ENCODE results near the gene TBC1D14. TPM values are rescaled to one million over a fixed set of nuclear protein-coding genes. Genes with fewer than 3 reads are reported as not detected.

Gene TBC1D14
- total and polyA plus RNA-seq, 10 of the 15 experiments (the other 5 are each of a cell fraction or from before 2014, with no cell fraction given) = 0.87 to 39.3 (median 30.1) TPM

DNA sequence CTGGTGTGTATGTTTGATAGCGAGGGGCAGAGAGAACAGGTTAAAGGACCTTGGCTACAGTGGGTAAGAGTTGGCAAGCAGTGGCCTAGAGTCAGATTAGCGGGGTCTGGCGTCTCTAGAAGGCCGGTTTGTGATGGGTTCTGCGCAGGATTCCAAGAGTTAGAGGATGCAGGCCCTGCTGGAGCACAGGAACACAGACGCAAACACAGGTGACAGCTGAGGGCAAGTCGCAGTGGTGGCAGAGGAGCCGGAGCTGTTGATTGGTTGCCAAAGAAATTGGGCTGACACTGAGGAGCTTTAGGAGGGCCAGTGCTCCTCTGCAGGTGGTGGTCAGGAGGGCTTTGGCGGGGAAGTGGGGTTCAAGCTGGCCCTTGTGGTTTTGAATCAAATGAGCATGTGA lies 137.3 kb downstream of the TBC1D14 start:
- FAIRE-seq = no peak
- Histone ChIP-seq H3K4me1 (ENCODE audit: control insufficient read depth, insufficient read depth, low read length) (peaks cover 25% of the 10 kb centered on the region), H3K9me3 (replicated peaks; ENCODE audit: control insufficient read depth, insufficient read depth, low read length) (no peaks in the 10 kb centered on the region), H3K79me2 (ENCODE audit: control insufficient read depth, insufficient read depth, low read length) (peaks cover 49% of the 10 kb centered on the region), H3K27me3 (replicated peaks in 1 of 2; ENCODE audit: control insufficient read depth in 2 of 2, insufficient read depth in 2 of 2, low read length in 1 of 2) (no peaks in the 10 kb centered on the region), H3K4me3 (no peak overlapping the region; the same call in 1 of the 2 replicates), H3K4me2 (ENCODE audit: control insufficient read depth, insufficient read depth) (peak overlapping the region; percentile 98), H2AFZ (ENCODE audit: control insufficient read depth, low read depth, low read length) (no peak overlapping the region), H3K9ac (ENCODE audit: control insufficient read depth, insufficient read depth, low read length) (no peak overlapping the region), H3K27ac (ENCODE audit: control insufficient read depth, insufficient read depth) (no peak overlapping the region), H3K36me3 (ENCODE audit: control insufficient read depth in 2 of 2, insufficient read depth in 2 of 2, low read length in 1 of 2) (peaks cover 0 to 2% of the 10 kb centered on the region in 2 experiments; a peak in 2 of 4 replicates), H4K20me1 (ENCODE audit: control insufficient read depth, insufficient read depth) (peaks cover 10% of the 10 kb centered on the region; the same call in 1 of the 2 replicates)
- TF ChIP-seq ZNF207 (IDR thresholded peaks at IDR 0.05; ENCODE audit: borderline replicate concordance) (no peak), LARP7 (IDR thresholded peaks at IDR 0.05) (no peak), CHD1 (IDR thresholded peaks at IDR 0.05; ENCODE audit: low read depth, low read length) (no peak), HDAC2 (IDR thresholded peaks at IDR 0.05) (no peak), TAF1 (IDR thresholded peaks at IDR 0.05; ENCODE audit: borderline replicate concordance, low read depth, low read length) (no peak), MTA2 (IDR thresholded peaks at IDR 0.05; ENCODE audit: low read depth) (no peak)
- TF ChIP-seq, protein P1, sequence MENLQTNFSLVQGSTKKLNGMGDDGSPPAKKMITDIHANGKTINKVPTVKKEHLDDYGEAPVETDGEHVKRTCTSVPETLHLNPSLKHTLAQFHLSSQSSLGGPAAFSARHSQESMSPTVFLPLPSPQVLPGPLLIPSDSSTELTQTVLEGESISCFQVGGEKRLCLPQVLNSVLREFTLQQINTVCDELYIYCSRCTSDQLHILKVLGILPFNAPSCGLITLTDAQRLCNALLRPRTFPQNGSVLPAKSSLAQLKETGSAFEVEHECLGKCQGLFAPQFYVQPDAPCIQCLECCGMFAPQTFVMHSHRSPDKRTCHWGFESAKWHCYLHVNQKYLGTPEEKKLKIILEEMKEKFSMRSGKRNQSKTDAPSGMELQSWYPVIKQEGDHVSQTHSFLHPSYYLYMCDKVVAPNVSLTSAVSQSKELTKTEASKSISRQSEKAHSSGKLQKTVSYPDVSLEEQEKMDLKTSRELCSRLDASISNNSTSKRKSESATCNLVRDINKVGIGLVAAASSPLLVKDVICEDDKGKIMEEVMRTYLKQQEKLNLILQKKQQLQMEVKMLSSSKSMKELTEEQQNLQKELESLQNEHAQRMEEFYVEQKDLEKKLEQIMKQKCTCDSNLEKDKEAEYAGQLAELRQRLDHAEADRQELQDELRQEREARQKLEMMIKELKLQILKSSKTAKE (IDR thresholded peaks at IDR 0.05; ENCODE audit: low read depth, poor library complexity, severe bottlenecking) = no peak
- TF ChIP-seq, protein P2, sequence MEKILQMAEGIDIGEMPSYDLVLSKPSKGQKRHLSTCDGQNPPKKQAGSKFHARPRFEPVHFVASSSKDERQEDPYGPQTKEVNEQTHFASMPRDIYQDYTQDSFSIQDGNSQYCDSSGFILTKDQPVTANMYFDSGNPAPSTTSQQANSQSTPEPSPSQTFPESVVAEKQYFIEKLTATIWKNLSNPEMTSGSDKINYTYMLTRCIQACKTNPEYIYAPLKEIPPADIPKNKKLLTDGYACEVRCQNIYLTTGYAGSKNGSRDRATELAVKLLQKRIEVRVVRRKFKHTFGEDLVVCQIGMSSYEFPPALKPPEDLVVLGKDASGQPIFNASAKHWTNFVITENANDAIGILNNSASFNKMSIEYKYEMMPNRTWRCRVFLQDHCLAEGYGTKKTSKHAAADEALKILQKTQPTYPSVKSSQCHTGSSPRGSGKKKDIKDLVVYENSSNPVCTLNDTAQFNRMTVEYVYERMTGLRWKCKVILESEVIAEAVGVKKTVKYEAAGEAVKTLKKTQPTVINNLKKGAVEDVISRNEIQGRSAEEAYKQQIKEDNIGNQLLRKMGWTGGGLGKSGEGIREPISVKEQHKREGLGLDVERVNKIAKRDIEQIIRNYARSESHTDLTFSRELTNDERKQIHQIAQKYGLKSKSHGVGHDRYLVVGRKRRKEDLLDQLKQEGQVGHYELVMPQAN (conservative IDR thresholded peaks at IDR 0.05) = no peak
- TF ChIP-seq, protein P3, sequence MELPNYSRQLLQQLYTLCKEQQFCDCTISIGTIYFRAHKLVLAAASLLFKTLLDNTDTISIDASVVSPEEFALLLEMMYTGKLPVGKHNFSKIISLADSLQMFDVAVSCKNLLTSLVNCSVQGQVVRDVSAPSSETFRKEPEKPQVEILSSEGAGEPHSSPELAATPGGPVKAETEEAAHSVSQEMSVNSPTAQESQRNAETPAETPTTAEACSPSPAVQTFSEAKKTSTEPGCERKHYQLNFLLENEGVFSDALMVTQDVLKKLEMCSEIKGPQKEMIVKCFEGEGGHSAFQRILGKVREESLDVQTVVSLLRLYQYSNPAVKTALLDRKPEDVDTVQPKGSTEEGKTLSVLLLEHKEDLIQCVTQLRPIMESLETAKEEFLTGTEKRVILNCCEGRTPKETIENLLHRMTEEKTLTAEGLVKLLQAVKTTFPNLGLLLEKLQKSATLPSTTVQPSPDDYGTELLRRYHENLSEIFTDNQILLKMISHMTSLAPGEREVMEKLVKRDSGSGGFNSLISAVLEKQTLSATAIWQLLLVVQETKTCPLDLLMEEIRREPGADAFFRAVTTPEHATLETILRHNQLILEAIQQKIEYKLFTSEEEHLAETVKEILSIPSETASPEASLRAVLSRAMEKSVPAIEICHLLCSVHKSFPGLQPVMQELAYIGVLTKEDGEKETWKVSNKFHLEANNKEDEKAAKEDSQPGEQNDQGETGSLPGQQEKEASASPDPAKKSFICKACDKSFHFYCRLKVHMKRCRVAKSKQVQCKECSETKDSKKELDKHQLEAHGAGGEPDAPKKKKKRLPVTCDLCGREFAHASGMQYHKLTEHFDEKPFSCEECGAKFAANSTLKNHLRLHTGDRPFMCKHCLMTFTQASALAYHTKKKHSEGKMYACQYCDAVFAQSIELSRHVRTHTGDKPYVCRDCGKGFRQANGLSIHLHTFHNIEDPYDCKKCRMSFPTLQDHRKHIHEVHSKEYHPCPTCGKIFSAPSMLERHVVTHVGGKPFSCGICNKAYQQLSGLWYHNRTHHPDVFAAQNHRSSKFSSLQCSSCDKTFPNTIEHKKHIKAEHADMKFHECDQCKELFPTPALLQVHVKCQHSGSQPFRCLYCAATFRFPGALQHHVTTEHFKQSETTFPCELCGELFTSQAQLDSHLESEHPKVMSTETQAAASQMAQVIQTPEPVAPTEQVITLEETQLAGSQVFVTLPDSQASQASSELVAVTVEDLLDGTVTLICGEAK (IDR thresholded peaks at IDR 0.05; ENCODE audit: borderline replicate concordance) = no peak
- TF ChIP-seq, protein P4, sequence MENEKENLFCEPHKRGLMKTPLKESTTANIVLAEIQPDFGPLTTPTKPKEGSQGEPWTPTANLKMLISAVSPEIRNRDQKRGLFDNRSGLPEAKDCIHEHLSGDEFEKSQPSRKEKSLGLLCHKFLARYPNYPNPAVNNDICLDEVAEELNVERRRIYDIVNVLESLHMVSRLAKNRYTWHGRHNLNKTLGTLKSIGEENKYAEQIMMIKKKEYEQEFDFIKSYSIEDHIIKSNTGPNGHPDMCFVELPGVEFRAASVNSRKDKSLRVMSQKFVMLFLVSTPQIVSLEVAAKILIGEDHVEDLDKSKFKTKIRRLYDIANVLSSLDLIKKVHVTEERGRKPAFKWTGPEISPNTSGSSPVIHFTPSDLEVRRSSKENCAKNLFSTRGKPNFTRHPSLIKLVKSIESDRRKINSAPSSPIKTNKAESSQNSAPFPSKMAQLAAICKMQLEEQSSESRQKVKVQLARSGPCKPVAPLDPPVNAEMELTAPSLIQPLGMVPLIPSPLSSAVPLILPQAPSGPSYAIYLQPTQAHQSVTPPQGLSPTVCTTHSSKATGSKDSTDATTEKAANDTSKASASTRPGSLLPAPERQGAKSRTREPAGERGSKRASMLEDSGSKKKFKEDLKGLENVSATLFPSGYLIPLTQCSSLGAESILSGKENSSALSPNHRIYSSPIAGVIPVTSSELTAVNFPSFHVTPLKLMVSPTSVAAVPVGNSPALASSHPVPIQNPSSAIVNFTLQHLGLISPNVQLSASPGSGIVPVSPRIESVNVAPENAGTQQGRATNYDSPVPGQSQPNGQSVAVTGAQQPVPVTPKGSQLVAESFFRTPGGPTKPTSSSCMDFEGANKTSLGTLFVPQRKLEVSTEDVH (IDR thresholded peaks at IDR 0.05; ENCODE audit: low read depth, partially characterized antibody) = no peak
- in situ Hi-C loops (cut with MboI) (no loop called here), intact Hi-C loops (cut with micrococcal nuclease; ENCODE audit: unreplicated experiment) (loop anchor here (5.0 kb wide), 1 partner anchor 140 kb away; the partner anchor contains the start of gene TBC1D14)
- ChIA-PET POLR2A (interaction anchor here (1.3 to 7.2 kb wide), 2 partner anchors 20 to 60 kb away, joined by 3 to 88 read pairs; partner anchors contain the start of gene GRPEL1), SMC1A (ENCODE audit: uncharacterized antibody, unreplicated experiment) (interaction anchor here (5.6 kb wide), 1 partner anchor 21 kb away, joined by 79 read pairs; the partner anchor contains the start of gene GRPEL1), CTCF (interaction anchor here (0.9 to 9.1 kb wide), 3 partner anchors 12 to 136 kb away, joined by 5 to 210 read pairs (median 12); partner anchors contain the start of gene GRPEL1), RAD21 (ENCODE audit: unreplicated experiment) (interaction anchor here (1.2 to 4.7 kb wide), 2 partner anchors 11 to 22 kb away, joined by 6 to 87 read pairs; partner anchors contain the start of gene GRPEL1)
- no TSS peak for BruUV-seq (replicated peaks)
- no peak for DNase-seq (ENCODE audit: low read depth, low spot score)
- ATAC-seq = no peak
- 92% methylated on average over 9 of the region's 9 CpGs for WGBS (ENCODE audit: insufficient coverage, insufficient replicate concordance, low lambda C conversion rate, missing lambda C conversion rate)
